ENCODE data around the gene ISLR.

ISLR gene

DNA sequence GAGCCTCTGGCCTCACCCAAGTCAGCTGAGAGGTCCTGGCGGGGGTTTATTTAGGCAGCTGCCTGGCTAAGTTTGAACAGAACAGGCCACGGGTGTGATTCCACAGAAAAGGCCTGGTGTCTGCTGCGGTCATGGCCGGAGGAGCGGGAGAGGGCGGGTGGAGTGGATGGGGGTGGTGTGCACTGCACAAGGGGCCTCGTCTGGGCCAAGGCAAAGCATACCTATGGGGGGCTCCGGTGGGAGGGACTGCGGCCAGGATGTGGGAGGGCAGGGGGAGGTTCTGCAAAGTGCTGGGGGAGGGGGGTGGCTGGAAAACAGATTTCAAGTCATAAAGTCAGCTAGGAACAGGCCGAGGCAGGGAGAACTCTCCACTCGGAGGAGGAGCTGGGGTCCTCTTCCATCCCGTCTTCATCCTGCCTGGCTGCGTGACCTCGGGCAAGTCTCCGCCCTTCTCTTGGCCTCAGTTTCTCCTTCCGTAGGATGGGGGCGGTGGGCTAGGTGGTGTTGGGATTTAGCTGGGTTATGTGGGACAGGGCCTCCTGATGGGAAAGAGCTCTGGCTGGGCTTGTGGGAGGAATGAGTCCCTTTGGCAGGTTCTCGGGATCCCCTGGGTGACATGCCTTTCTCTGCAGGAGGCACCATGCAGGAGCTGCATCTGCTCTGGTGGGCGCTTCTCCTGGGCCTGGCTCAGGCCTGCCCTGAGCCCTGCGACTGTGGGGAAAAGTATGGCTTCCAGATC, 878 bp downstream of the ISLR start:
- no peak for DNase-seq

DNA sequence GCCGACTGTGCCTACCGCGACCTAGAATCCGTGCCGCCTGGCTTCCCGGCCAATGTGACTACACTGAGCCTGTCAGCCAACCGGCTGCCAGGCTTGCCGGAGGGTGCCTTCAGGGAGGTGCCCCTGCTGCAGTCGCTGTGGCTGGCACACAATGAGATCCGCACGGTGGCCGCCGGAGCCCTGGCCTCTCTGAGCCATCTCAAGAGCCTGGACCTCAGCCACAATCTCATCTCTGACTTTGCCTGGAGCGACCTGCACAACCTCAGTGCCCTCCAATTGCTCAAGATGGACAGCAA, 1.4 kb downstream of the ISLR start:
- DNase-seq: no peak

DNA sequence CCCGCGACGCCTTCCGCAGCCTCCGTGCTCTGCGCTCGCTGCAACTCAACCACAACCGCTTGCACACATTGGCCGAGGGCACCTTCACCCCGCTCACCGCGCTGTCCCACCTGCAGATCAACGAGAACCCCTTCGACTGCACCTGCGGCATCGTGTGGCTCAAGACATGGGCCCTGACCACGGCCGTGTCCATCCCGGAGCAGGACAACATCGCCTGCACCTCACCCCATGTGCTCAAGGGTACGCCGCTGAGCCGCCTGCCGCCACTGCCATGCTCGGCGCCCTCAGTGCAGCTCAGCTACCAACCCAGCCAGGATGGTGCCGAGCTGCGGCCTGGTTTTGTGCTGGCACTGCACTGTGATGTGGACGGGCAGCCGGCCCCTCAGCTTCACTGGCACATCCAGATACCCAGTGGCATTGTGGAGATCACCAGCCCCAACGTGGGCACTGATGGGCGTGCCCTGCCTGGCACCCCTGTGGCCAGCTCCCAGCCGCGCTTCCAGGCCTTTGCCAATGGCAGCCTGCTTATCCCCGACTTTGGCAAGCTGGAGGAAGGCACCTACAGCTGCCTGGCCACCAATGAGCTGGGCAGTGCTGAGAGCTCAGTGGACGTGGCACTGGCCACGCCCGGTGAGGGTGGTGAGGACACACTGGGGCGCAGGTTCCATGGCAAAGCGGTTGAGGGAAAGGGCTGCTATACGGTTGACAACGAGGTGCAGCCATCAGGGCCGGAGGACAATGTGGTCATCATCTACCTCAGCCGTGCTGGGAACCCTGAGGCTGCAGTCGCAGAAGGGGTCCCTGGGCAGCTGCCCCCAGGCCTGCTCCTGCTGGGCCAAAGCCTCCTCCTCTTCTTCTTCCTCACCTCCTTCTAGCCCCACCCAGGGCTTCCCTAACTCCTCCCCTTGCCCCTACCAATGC, 2.0 kb downstream of the ISLR start:
- DNase-seq: no peak

DNA sequence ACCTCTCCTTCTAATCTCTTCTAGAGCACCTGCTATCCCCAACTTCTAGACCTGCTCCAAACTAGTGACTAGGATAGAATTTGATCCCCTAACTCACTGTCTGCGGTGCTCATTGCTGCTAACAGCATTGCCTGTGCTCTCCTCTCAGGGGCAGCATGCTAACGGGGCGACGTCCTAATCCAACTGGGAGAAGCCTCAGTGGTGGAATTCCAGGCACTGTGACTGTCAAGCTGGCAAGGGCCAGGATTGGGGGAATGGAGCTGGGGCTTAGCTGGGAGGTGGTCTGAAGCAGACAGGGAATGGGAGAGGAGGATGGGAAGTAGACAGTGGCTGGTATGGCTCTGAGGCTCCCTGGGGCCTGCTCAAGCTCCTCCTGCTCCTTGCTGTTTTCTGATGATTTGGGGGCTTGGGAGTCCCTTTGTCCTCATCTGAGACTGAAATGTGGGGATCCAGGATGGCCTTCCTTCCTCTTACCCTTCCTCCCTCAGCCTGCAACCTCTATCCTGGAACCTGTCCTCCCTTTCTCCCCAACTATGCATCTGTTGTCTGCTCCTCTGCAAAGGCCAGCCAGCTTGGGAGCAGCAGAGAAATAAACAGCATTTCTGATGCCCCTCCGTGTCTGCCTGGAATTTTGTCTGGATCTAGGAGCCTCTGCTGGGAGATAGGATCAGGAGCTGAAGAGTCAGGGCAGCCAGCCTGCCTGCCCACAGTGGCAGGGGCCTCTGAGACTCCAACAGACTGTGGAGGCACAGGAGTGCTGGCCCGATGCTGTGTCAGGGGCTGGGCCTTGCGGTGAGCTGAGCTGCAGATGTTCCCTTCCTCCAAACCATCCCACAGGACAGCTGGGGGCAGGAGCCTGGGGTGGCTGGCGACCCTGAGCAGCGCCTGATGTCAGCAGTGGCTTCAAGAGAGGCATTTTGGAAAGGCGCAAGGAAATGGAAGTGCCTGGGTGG, 3.0 kb downstream of the ISLR start:
- DNase-seq: no peak

DNA sequence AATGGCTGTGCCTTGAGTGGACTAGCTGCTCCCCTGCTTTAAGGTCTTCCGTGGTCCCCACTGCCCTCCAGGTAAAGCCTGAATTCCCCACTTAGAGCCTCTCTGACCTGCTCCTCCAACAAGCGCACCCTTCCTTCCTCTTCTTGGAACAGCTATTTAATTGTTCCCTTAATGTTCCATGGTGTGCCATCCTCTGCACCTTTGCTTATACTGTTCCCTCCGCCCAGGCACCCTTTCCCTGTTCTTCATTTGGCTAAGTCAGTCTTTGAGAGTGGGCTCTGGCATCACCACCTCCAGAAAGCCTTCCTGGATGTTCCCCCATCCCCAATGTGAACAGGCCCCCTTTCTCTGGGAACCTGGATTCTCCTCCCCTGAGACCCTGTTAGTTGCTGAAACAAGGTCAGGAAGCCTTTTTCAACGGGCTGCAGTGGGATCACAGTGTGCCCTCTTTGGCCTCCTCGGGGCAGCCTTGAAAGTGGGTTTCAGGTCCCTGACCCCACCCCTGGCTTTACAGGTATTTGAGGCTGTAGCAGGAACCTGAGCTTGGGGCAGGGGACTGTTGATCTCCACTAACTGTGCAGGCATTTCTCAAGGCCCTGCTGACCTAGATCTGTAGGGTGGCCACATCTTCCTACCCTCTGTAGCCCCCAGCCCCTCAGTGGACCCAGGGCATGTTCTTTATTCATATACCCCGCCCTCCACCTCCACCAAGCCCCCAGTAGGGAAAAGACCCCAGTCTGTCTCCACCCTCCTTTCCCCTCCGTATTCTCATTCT, 5.0 kb downstream of the ISLR start:
- no peak for DNase-seq

DNA sequence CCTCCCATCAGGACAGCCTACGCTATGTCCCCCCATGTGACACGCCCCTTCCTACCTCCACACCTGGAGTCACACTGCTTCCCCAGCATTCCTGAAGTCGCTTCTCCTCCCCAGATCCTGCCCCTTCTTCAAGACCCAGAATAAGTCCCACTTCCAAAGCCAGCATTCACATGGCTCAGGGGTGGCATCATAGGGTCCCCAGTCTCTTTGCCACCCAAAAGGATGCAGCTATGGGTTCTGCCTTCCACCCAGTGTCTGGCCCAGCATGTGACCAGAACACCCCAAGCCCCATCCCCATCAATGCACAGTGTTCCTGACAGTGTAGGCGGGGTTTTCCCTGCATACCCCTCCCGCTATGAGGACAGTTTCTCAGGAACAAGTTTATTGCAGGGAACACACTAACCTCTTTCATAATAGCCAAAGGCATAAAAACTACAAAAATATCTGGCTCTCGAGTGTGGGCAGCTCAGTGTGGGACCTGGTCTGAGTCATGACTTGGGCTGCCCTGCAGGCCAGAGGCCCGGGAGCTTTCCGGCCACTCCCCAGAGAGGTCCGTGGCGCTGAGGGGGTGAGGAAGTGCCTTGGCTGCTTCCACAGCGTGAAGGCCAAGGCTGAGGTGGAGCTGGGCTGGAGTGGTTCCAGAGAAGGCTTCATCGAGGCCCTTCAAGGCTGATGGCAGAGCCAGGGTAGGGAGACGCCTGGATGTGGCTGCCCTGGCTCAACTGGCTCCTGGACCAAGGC, 5.8 kb downstream of the ISLR start:
- no peak for DNase-seq

DNA sequence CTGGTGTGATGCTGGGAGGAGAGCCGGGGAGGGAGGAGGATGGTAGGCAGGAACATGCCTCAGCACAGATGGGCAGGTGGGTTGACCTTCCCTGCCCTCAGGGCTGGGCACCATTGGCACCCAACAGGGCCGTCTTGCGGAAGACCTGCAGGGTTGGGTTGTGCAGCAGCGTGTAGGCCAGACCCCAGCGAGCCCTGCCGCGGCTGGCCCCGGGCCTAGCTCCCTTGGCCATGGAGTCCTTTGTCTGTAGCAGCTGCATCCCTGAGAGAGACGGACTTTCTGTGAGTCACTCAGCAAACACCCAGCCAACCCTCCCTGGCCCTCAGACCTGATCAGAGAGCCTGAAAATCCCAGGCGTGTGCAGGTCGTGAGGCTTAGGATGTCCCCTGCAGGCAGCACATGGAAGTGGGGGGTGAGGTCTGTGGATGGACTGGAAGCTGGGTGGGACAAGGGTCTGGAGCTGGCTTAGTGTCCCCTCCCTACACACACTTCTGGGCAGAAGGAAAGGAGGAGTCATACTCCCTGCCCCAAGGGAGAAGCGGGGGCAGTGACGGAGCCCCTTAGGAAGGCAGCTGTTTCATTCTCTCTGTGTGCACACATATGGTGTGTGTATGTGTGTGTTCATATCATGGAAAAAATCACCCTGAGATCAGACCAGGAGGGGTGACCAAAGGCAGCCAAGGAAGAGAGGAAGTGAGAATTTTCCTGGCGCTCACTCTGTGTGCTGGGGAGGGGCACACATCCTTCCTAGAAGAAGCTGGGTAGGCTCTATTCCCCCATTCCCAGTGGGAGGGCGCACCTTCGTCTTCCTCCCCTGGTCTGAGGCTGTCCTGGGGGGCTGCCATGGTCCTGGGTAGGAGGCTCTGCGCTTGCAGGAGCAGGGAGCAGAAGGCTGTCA, 6.7 kb downstream of the ISLR start:
- DNase-seq: no peak

DNA sequence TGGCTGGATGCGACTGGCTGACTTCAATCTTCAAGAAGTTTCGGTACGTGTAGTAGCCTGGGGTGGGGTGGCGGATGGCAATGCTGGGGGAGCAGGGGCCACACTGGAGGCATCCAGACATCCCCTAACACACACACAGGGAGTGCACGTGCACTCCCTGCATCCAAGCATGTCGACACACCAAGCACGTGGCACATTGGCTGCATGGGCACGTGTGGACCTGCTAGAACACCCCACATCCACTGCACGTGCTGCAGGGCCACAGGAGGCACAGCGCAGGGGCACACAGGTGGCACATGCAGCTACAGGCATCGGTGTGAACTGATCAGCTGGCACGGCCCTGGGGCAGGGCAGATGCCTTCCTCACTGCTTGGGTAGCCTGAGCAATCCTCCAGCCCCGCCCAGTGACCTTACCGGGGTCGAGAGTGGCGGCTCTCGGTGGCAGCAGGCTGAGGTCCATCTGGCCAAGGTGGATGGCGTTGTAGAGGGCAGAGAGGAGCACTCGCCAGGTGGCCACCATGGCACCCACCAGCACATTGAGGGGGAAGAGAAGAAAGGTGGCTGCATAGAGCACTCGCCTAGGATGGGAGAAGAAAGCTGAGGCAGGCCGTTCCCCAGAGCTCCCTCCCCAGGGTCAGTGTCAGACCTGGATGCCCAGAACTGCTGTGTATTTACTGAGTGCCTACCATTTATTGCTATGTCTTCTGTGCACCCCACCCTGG, 7.5 kb downstream of the ISLR start:
- no peak for DNase-seq

DNA sequence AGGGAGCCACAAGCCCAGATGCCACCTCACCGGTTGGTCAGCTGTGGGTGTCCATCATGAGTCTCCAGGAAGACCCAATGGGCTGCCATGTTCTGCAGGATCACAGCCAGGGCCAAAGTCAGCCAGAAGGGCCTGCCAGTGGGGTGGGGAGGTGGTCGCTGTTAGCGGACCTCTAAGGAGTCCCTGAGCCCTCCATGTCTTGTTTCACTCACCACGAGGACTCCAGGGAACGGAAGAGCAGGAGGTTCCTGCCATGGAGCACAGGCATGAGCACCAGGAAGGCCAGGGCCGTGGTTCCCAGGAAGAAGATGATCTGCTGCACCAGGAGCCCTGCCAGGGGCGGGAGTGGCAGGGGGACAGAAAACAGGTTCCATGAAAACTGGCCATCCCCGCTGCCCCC, 8.6 kb downstream of the ISLR start:
- DNase-seq: no peak

DNA sequence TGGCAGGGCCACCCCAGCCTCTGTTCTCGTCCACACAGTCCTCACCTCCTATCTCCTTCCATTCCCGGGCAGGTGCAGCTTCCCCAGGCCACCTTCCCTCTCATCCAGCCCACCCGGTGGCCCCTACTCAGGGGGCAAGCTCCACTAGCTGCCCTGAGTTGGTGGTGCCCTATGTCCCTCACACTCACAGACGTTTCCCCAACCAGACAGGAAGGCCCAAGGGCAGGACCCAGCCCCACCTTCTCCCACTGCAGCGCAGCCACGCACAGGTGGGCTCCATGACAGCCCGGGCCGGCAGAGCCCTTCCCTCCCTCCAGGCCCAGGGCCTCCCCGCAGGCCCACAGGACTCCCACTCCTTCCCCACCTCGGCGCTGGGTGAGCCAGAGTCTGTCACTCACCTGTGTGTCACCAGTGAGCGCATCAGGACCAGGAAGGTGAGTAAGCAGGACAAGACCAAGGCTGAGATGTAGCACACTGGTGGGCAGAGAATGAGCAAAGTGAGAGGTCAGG, 11.1 kb downstream of the ISLR start:
- no peak for DNase-seq

DNA sequence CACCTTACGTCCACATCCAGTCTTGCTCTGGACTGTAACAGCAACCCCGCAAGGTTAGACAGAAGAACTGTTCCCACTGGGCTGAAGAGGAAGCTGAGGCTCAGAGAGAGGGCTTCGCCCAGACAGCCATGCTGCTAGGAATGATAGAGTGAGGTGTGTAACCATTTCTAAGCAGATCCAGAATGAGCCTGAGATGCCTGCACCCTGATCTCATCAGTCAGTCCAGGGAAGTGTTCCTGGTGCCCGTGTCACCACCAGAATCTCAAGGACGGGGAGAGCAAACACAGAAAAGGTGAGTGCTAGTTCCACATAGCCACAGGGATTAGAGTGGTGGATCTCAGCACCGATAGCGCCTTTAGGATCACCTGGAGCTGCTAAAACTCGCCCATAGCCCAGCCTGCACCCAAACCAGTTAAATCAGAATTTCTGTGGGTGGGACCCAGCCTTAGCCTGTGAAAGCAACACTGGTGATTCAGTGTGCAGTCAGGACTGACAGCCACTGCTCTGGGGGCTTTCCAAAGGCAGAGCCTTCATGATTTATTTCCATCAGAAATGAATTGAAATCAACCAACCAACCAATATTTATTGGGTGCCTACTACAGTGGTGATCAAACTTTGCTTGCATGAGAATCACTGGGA, 12.3 kb downstream of the ISLR start:
- DNase-seq: no peak

DNA sequence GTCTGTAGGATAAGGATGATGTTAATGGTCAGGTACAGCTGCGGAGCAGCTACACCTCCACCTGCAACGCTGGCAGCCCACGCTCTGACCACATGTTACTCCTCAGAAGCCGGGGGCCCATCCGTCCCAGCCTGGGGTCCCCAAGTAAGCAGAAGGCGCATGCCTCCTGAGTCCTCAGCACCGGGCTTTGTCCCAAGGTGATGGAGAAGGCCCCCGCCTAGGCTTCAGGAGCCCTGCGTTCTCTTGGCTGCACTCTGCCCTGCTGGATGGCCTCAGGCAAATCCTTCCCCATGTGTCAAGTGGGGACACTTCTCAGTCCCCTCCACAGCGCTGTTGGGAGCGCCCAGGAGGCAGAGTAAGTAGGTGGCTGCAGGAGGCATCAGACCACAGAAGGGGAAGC, 14.7 kb downstream of the ISLR start:
- no peak for DNase-seq

DNA sequence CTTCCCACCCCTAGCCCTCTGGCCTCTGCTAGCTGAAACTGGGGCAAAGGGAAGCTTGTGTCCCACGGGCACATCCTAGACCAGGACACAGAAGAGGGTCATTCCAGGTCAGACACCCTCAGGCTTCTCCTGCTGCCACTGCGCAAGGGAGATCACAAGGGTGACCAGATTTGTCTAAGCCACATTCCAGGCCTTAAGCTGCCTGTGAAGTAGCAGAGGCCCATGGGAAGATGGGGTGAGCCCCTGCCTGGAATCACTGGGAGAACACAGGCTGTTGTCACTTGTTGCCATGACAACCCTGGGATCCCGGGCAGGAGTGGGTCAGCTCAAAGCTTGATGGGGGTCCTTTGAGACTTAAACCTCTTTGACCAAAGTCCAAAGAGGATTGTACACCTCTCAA, 18.3 kb downstream of the ISLR start:
- no peak for DNase-seq

DNA sequence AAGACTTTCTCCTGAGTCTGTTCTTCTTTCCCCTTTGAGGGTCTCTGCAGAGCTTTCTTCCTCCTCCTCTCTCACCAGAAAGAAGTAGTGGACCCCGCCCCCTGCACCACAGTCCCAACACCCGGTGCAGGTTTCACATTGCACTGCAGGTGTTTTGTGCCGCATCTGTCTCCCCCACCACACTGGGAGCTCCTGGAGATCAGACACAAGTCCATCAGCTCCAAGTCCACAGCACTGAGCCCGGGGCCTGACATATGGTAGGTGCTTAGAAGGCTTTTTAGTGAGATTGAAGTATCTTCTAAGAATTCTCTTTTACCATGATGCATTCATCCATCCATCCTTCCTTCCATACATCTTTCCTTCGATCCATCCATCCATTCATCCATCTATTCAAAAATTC, 19.2 kb downstream of the ISLR start:
- DNase-seq: no peak

DNA sequence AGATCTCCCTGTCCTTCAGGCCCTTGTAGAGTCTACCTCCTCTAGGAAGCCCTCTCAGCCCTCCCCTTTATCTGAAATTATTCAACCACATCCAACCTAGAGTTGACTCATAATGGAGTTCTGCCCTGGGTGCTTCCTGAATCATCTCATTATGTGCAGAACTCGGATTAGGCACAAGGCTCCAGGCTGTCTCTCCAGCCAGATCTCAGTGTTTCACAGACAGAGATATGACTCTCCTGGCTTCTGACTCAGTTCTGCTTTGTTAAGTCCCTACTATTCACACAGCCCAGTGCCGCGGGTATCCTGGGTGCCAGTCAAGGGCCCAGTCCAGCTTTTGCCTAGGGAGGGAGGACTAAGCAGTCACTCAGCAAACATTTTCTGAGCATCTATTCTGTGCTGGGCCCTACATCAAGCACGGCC, 19.8 kb downstream of the ISLR start:
- no peak for DNase-seq

DNA sequence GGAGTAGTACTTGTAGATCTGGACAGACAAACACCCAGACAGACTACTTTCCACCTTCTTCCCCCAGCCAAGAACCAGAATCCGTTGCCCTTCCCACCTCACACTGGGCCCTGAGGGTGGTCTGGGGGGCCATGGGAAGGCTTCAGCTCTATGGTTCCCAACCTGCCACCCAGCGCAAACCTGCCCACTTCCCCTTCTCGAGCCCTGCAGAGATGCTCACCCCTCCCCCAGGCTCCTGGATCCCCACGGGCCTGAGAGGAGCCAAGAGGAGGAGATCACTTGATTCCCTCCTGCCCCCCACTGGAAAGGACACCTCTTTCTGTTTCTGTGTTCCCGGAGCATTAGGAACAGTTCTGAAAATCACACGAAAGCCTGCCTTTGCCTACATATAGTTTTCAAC, 20.4 kb downstream of the ISLR start:
- no peak for DNase-seq

DNA sequence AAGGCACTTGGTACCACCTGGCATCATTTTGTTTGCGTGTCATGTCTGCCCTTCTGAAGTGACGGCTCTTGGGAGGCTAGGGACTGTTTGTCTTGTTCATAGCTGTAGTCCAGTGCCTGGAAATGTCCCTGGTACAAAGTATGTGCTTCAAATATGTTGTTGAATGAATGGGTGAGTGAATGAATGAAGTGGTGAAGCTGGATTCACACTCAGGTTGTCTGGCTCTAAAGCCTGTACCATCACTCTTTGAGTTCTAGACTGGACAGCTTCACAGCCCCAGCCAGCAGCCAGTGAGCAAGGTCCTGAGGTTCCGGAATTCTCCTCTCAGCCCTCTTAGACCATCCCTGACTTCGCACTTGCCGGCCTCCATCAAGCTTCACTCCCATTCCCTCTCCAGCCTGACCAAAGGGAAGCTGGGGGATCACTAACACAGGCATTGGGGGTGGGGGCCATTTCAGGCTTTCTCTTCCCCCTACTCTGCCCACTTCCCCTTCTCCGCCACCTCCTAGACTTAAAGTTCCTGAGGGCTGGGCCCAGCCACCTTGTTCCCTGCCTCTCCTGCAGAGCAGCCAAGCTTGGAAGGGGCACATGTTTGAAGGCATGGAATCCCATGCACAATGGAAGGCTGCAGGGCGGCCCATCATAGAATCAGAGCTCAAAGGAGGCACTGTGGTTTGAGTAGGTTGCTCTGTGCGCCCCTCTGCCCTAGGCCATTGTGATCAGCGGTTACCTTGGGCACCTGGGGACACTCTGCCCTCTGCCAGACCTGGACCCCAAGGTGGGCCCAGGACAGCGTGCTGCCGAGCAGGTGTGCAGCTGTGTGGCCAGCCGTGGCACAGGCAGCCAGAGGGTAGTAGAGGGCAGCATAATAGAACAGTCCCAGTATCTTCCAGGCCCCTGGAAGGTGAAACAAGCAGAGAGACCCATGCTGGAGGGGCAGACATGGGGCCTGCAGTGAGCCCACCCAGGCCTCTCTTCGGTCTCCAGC, 21.4 kb downstream of the ISLR start:
- no peak for DNase-seq

DNA sequence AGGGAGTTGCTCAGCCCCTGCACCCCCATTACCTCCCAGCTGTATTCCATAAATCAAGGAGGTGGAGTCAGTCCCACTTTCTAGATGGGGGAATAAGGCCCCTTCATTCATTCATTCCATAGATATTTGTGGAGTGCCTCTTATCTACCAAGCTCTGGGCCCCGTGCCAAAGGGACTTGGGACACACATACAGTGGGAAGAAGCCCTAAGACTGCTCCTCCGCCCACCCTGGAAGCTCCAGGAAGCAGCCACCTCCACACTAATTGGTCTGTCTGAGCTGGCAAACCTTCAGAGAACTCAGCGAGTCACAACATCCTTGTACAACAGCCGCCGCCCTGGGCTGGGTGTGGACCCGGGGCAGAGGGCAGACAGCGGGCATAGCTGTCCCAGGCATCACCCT, 22.7 kb downstream of the ISLR start:
- DNase-seq: no peak
